Kidney epithelial cell (primary cell): ENCODE data around the gene SERBP1. TPM values are rescaled to one million over a fixed set of nuclear protein-coding genes. Genes with fewer than 3 reads are reported as not detected.

Source experiments
- DNase-seq: peaks from one replicate; pipeline ENCODE4 v3.0.0-alpha.2; 2010; ENCODE audit warnings: low read depth
- H3K27me3 ChIP-seq: 2 replicates; pipeline ENCODE4 v1.6.0; 2011; ENCODE audit warnings: low read length; ENCODE audit not compliant: control insufficient read depth, insufficient read depth
- H3K36me3 ChIP-seq: 2 replicates; pipeline ENCODE4 v1.5.1; 2011; ENCODE audit warnings: low read length; ENCODE audit not compliant: control insufficient read depth, insufficient read depth
- H3K4me3 ChIP-seq: 2 replicates; pipeline ENCODE4 v1.5.1; 2011; ENCODE audit warnings: low read depth, mild to moderate bottlenecking, control low read depth, low read length
- CTCF ChIP-seq: IDR thresholded peaks from 2 replicates; pipeline ENCODE4 v1.5.1; 2011; ENCODE audit warnings: mild to moderate bottlenecking, moderate library complexity, low read length, control low read depth, inconsistent platforms; ENCODE audit not compliant: insufficient read depth, poor library complexity, severe bottlenecking
- total RNA-seq: library from RNA; depleted of rRNA; stranded (reverse); fragments of >200 nt; gene quantifications from 2 replicates; pipeline ENCODE4 v1.2.3, GENCODE V29; 2015

Gene SERBP1
- total RNA-seq, 1 donor from 2014 or later = 234 TPM

DNA sequence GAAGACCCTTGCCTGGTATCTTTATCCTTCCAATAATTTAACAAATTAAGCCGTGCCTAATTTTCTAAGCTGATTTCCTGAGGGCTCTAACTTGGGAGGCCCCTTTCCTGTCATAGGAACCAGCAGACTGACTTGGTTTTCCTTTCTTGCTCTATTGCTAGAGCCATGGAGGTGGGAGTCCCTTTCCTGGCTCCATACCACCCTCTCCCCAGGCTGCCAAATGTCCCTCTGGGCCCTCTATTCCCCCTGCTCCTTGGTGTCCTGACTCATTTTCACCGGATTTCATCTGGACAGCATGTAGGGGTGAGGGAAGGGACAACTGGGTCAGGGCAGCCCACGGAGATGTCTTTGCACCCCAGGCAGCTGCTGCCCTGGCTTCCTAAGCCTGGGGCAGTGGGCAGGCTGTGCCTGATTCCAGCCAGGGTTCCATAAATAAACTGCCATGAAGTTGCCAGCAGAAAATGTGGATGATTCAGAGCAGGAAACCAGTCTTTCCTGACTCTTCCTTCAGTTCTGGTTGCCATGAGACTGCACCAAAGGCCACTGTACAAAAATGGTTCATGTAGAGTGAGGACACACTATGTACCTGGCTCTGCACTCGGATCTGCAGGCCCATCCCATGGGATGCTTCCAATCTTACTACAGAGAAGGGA lies 38.0 kb upstream of the SERBP1 start:
- Histone ChIP-seq H3K4me3 (no peak overlapping the region), H3K27me3 (no peaks in the 10 kb centered on the region), H3K36me3 (no peaks in the 10 kb centered on the region)
- no peak for TF ChIP-seq CTCF
- DNase-seq = no peak

DNA sequence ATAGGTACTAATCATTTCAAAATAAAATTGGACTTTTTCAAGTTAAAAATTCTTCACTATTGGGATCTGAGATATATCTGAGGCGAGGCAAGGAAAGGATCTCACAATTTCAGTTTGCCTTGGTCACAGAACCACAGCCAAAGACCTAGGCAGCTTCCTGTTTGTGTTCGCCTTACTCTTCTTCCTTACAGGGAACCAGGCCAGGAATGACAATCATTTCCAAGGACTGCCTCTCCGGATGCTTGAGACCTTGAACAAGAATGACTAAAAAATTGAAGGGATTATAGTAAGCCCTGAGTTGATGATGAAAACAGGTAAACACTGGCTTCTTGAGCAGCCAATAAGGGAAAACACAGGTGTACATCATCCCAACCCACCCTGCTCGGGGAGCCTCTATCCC lies 35.2 kb upstream of the SERBP1 start:
- DNase-seq = no peak
- no peak overlapping the region for H3K4me3 ChIP-seq
- H3K27me3 ChIP-seq = no peaks in the 10 kb centered on the region
- TF ChIP-seq CTCF = no peak
- no peaks in the 10 kb centered on the region for H3K36me3 ChIP-seq

DNA sequence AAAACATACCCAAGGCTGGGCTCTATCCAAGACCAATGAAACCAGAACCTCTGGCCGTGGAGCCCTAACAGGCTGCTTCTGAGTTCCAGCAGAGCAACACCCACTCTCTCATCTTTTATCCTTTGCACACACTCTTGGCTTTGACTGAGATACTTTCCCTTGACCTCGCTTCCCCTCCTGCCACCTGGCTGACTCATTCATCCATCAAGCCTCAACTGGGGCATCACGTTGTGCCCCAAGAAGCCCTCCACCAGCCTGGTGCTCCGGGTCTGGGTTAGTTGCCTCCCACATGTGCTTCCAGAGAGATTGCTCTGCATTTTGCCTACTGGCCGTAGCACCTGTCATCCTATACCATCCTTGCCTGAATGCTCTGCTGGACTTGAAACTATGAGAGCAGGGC lies 34.5 kb upstream of the SERBP1 start:
- Histone ChIP-seq H3K27me3 (no peaks in the 10 kb centered on the region), H3K36me3 (no peaks in the 10 kb centered on the region)
- no peak for TF ChIP-seq CTCF

DNA sequence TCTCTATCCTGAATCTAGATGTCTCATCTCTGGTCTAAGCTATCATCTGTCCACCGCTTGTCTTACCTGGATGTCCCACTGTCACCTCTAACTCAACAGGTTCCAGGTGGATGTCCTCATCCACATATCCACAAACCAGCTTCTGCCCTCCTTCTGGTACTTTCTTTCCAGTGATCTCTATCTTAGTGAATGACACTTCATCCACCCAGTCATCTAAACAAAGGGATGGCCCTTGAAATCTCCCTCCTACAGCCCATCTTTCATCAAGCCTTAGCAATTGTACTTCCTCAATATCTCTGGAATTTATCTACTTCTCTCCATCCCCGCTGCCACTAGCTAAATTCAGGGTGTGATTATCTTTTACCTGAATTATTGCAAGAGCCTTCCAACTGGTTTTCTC lies 33.9 kb upstream of the SERBP1 start:
- TF ChIP-seq CTCF = no peak
- no peak for DNase-seq
- no peaks in the 10 kb centered on the region for H3K27me3 ChIP-seq
- H3K36me3 ChIP-seq = no peaks in the 10 kb centered on the region
- no peak overlapping the region for H3K4me3 ChIP-seq

More for the DNA sequence above, 34.5 kb upstream of the SERBP1 start:
- no peak overlapping the region for H3K4me3 ChIP-seq
- no peak for DNase-seq

- Histone ChIP-seq H3K27me3 (no peaks in the 10 kb centered on the region), H3K36me3 (no peaks in the 10 kb centered on the region), H3K4me3 (no peak overlapping the region)
- DNase-seq = no peak
- no peak for TF ChIP-seq CTCF
Observed at GRCh38 chr1:67463298-67463955, 33.2 kb upstream of the SERBP1 start.
